Muscle of arm (tissue), 12 donors: ENCODE data around the gene SMIM13. TPM values are rescaled to one million over a fixed set of nuclear protein-coding genes. Genes with fewer than 3 reads are reported as not detected.
"Not testable (repeated sequence)": the region's sequence is repeated elsewhere in the genome, so short reads cannot be mapped to it uniquely, and the experiment has no call there.

Experiments
- DNase-seq: peaks from one replicate; pipeline ENCODE4 v3.0.0-alpha.2; 2013
- polyA plus RNA-seq, 12 donors: library from polyadenylated mRNA; unstranded; fragments of 120-200 nt; gene quantifications; one replicate each; pipeline ENCODE4 v1.2.1, GENCODE V29; 2013; ENCODE audit not compliant: insufficient read length in 12 of 12

The SMIM13 gene
- polyA plus RNA-seq, 12 donors: 9.7 to 15.0 (median 11.5) TPM; not detected in 1

GRCh38 chr6:11078266-11078665, 15.4 kb upstream of the SMIM13 start:
- DNase-seq: no peak

DNA sequence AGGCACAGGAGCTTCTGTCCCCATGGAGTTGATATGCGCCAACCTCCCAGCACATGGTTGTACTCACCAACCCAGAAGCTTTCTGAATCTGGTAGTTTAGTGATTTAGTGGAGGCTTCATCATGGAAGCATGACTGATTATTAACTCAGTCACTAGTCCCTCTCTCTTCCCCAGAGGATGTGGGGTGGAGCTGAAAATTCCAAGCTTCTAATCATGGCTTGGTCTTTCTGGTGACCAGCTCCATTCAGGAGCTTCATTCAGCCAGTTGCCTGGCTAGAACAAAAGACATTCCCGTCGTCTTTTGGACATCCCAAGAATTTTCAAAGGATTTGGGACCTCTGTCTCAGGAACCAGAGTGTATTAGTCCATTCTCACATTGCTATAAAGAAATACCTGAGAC, 13.3 kb upstream of the SMIM13 start:
- DNase-seq: no peak

- no peak for DNase-seq
Measured at GRCh38 chr6:11083491-11083890, 10.1 kb upstream of the SMIM13 start.

- no peak for DNase-seq
Measured at GRCh38 chr6:11083956-11084355, 9.7 kb upstream of the SMIM13 start.

- DNase-seq: no peak
Measured at GRCh38 chr6:11085758-11086435, 7.7 kb upstream of the SMIM13 start.

DNA sequence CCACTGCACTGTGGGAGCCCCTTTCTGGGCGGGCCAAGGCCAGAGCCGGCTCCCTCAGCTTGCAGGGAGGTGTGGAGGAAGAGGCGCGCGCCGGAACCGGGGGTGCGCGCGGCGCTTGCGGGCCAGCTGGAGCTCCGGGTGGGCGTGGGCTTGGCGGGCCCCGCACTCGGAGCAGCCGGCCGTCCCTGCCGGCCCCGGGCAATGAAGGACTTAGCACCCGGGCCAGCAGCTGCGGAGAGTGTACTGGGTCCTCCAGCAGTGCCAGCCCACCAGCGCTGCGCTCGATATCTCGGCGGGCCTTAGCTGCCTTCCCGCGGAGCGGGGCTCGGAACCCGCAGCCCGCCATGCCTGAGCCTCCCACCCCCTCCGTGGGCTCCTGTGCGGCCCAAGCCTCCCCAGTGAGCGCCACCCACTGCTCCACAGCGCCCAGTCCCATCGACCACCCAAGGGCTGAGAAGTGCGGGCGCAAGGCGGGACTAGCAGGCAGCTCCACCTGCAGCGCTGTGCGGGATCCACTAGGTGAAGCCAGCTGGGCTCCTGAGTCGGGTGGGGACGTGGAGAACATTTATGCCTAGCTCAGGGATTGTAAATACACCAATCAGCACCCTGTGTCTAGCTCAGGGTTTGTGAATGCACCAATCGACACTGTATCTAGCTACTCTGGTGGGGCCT, 6.4 kb upstream of the SMIM13 start:
- not testable (repeated sequence) for DNase-seq

- no peak for DNase-seq
Measured at GRCh38 chr6:11089695-11090094, 3.9 kb upstream of the SMIM13 start.

- not testable (repeated sequence) for DNase-seq
Measured at GRCh38 chr6:11091141-11091540, 2.5 kb upstream of the SMIM13 start.

DNA sequence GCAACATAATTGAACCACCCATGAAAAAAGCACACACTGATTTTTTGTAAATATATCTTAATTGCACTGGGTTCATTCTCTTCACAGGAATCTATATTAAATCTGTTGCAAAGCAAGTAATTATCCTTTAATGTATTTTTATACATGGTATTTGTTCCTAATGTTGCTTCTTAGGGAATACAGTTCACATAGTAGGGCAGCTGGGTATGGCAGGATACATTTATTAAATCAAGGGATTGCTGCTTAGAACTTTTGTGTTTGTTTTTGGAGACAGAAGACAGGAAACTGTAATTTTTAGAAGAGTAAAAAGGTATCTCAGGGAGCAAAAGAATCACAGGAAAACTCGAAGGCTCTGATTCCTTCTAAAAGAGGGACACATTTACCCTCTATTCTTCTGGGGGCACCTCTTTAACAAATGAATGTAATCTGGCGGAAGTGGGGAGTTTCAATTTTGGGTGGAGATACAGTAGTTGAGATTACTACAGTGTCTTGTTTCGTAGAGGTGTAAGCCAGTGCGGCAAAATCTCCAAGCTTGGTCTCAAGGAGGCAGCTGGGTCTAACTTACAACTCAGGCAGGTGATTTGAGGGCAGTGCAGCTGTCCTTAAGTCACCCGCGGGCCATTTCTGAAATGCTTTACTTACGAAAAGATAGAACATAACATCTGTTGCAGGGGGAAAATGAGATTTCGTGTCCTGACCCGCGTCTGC, 812 bp upstream of the SMIM13 start:
- no peak for DNase-seq

GRCh38 chr6:11093376-11093625, 333 bp upstream of the SMIM13 start:
- no peak for DNase-seq

GRCh38 chr6:11094411-11094851, 797 bp downstream of the SMIM13 start:
- DNase-seq: peak; percentile 32

DNA sequence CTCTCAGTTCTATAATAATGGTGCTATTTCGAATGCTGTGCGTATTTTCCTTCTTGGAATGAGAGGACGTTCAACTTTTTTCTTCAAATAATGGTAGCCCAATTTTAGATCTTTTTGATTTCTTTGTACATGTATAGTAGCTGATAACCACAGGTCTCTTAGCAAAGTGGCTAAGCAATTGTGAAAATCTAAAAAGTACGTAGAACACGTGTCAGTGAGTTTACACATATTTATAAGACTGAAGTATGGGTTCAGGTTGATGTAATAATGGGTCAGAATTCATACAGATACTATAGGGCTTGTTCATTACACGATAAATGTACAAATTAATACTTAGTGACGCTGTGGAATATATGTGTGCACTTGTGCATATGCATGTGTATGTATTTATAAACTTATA, 1.3 kb downstream of the SMIM13 start:
- DNase-seq: no peak

DNA sequence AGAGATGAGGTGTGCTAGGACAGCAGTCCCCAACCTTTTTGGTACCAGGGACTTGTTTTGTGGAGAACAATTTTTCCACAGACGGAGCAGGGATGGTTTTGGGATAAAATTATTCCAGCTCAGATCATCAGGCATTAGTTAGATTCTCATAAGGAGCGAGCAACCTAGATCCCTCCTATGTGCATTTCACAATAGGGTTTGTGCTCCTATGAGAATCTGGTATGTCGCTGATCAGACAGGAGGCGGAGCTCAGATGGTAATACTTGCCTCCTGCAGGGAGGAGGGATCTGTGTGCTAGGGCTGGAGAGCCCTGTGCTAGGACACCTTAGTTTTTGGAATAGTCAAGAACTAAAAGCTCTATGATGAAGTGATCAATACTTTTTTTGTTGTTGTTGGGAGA, 2.5 kb downstream of the SMIM13 start:
- DNase-seq: no peak

GRCh38 chr6:11097476-11097875, 3.8 kb downstream of the SMIM13 start:
- no peak for DNase-seq

DNA sequence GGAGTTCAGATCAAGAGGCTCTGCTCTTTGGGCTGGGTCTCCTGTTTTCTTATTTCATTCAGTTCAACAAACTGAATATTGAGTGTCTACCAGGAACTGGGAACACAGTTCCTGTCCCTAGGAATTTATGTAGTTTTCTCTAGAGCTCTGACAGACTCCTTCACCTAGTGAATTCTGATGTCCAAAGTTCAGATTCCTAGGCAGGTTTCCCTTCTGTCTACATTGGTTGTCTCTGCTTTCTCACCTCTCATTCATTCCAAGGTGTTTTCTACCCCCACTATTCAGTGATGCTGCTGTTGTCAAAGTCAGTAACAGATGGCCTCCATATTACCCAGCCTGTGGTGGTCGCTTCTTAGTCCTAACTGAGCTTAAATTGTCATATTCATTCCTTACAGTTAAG, 4.4 kb downstream of the SMIM13 start:
- DNase-seq: no peak

- no peak for DNase-seq
Measured at GRCh38 chr6:11101417-11101816, 7.8 kb downstream of the SMIM13 start.

- DNase-seq: no peak
Measured at GRCh38 chr6:11103065-11103464, 9.4 kb downstream of the SMIM13 start.

DNA sequence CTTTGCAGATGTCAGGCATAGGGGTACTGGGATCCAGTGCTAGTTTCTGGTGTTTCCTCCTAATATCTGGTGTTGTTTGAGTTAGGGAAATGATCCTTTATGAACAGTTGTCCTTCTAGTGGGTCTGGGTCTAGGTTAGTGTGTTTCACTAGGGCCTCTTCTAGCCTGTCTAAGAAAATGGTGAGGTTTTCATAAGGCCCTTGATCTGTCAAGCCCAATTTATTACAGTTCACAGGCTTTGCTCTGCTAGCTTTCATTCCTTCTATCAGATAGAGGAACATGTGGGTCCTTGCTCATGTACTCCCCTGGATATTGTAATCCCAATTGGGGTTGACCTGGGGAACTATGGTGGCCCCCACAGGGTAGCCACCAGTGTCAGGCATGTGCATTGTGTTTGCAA, 15.1 kb downstream of the SMIM13 start:
- DNase-seq: no peak

DNA sequence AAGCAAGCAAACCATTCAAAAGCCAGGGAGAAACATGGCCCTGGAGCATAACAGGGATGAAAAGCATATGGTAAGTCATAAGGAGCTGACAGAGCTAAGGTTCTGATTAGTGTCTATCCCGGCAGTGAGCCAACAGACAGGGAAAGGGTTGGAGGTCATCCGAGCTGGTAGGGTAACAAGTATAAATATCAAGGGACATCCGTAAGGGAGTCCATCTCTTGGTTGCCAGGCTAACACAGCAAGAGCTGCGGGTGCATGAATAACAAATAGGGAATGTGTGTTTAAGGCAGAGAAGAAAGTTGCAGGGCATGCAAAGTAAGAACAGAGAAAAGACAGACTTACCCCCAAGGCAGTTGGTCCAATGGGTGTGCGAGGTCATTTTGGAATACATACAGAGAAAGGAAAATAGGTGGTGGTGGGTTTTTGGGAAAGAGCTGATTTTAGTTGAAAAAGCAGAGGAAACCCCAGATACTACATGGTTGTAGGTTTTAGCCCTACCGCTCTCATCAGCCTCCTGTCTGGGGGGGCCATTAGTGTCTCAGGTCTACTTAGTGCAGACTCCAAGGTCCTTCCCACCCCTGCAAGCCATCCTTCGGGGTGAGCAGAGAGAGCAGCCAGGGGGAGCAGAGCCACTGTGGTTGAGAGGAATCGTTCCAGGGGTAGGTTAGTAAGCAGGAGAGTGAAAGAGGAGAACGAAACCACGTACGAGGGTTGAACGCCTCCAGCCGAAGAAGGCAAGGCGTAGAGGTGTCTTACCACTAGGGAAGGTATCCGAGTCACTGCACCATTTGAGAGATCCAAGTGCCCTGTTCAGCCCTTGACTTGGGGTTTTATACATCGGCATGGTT, 17.5 kb downstream of the SMIM13 start, which contains the start of gene ERVFRD-1:
TSS of gene ERVFRD-1 (minus strand) at position 805 of the 848 bp plus-strand sequence. CDS start 6,415 bp downstream, outside the sequence.
- DNase-seq: no peak

- DNase-seq: no peak
Measured at GRCh38 chr6:11111769-11112437, 18.3 kb downstream of the SMIM13 start.

- no peak for DNase-seq
Measured at GRCh38 chr6:11113038-11113437, 19.4 kb downstream of the SMIM13 start.
